HepG2 (cell line): ENCODE results near the gene LARP1B. TPM values are rescaled to one million over a fixed set of nuclear protein-coding genes. Genes with fewer than 3 reads are reported as not detected.
"Not testable (repeated sequence)": the region's sequence is repeated elsewhere in the genome, so short reads cannot be mapped to it uniquely, and the experiment has no call there.

ENCODE experiments used
- ATAC-seq: fragments of 200-7000 bp; cut with Tn5 transposase; 3 replicates; pipeline ENCODE4 v1.9.1; 2020; ENCODE audit warnings: mild to moderate bottlenecking, moderate library complexity
- BruUV-seq: library from RNA; stranded (reverse); fragments of 400-500 nt; replicated peaks from 2 replicates; lab custom pipeline; 2021; lab: Mats Ljungman, UMichigan
- CTCF ChIA-PET: fragments of 300-600 bp; formaldehyde crosslinking; extraction: SDS; loops from one replicate; lab custom pipeline; 2021; ENCODE audit warnings: low total read pairs, inconsistent platforms, low intra/inter-chr PET ratio; lab: Yijun Ruan, JAX
- POLR2A ChIA-PET: fragments of 350-600 bp; sonication (Branson Sonifier 250); formaldehyde crosslinking; loops from one replicate; lab custom pipeline; 2020; ENCODE audit warnings: antibody characterized with exemption, inconsistent platforms; lab: Yijun Ruan, JAX
- DNase-seq: peaks from one replicate; pipeline ENCODE4 v3.0.0-alpha.2; 2015; ENCODE audit warnings: low spot score
- FAIRE-seq: peaks from 3 replicates; lab custom pipeline; 2011; peaks lifted over from hg19 to GRCh38; lab: Jason Lieb, UNC
- H2AFZ ChIP-seq: one replicate; pipeline ENCODE4 v1.6.1; 2011; ENCODE audit warnings: low read length, inconsistent platforms
- H3K27ac ChIP-seq: fragments of 300-600 bp; 3 replicates; pipeline ENCODE4 v1.8.0; 2011; ENCODE audit warnings: mixed run types, mild to moderate bottlenecking, mixed read lengths, low read length, inconsistent platforms; ENCODE audit not compliant: insufficient read depth; ENCODE audit errors: extremely low read length
- H3K27me3 ChIP-seq, 2 experiments: fragments of 200-600 bp in 1 of 2; 2 replicates in 1 of 2; 3 replicates in 1 of 2; pipeline versions ENCODE4 v1.6.0 to v1.8.0; 2011; ENCODE audit warnings: low read length in 2 of 2, mild to moderate bottlenecking in 2 of 2, moderate library complexity in 2 of 2, inconsistent platforms in 1 of 2; ENCODE audit not compliant: insufficient read depth in 2 of 2, control insufficient read depth in 1 of 2
- H3K36me3 ChIP-seq, 2 experiments: fragments of 200-600 bp in 1 of 2; replicated peaks in 1 of 2; 2 replicates in 1 of 2; 3 replicates in 1 of 2; pipeline versions ENCODE4 v1.5.1 to v1.8.0; 2011; ENCODE audit warnings: low read length in 2 of 2, inconsistent platforms in 1 of 2; ENCODE audit not compliant: insufficient read depth in 2 of 2, control insufficient read depth in 1 of 2
- H3K4me1 ChIP-seq: 2 replicates; pipeline ENCODE4 v1.5.1; 2012; ENCODE audit warnings: low read length, inconsistent platforms; ENCODE audit not compliant: insufficient read depth
- H3K4me2 ChIP-seq: 2 replicates; pipeline ENCODE4 v1.6.0; 2011; ENCODE audit warnings: low read depth, low read length, inconsistent platforms
- H3K4me3 ChIP-seq, 3 experiments: fragments of 200-600 bp in 1 of 3; sonication (generic), shearing (Covaris generic) in 1 of 3; replicated peaks in 1 of 3; 2 replicates each; pipeline ENCODE4 v1.5.1; 2011 to 2016; ENCODE audit warnings: low read length in 3 of 3, inconsistent platforms in 2 of 3, low read depth in 2 of 3, mild to moderate bottlenecking in 2 of 3, control low read depth in 1 of 3, mixed read lengths in 1 of 3; ENCODE audit not compliant: insufficient read depth in 1 of 3
- H3K79me2 ChIP-seq: one replicate; pipeline ENCODE4 v1.6.1; 2011; ENCODE audit warnings: low read length, inconsistent platforms; ENCODE audit not compliant: insufficient read depth
- H3K9ac ChIP-seq: 2 replicates; pipeline ENCODE4 v1.6.0; 2011; ENCODE audit warnings: mild to moderate bottlenecking, low read depth, low read length, inconsistent platforms; ENCODE audit not compliant: insufficient read depth
- H3K9me3 ChIP-seq: 2 replicates; pipeline ENCODE4 v1.5.1; 2012; ENCODE audit warnings: mild to moderate bottlenecking, low read length
- H4K20me1 ChIP-seq: 2 replicates; pipeline ENCODE4 v1.6.0; 2011; ENCODE audit warnings: inconsistent platforms, mild to moderate bottlenecking, low read length, moderate library complexity; ENCODE audit not compliant: insufficient read depth
- KIAA2018 ChIP-seq: sonication (generic); formaldehyde crosslinking; IDR thresholded peaks from 2 replicates; pipeline ENCODE4 v1.5.0; 2020; ENCODE audit warnings: mild to moderate bottlenecking, missing genetic modification reagents, borderline replicate concordance
- WGBS: methylation state at CpG from one replicate; pipeline ENCODE4 v1.1.6; 2017; ENCODE audit warnings: low lambda C conversion rate; 5-methylcytosine and 5-hydroxymethylcytosine counted together
- in situ Hi-C: cut with HindIII; loops from 2 replicates; pipeline ENCODE4 v1.10.0; 2017; ENCODE audit warnings: low pct_unique_long_range_greater_than_20kb; ENCODE audit not compliant: extremely low pct_ligation_motif_present
- intact Hi-C: fragments of 100-400 bp; cut with micrococcal nuclease; formaldehyde crosslinking; loops from one replicate; pipeline ENCODE4 v1.10.0; 2022; ENCODE audit not compliant: unreplicated experiment
- polyA plus RNA-seq, 8 experiments: library from polyadenylated mRNA; depleted of rRNA in 3 of 8; stranded (reverse) in 7 of 8; unstranded in 1 of 8; fragments of >200 nt; fragmentation: Illumina TruSeq in 4 of 8; extraction: Trizol in 4 of 8; gene quantifications; 2 replicates each; pipeline versions ENCODE4 v1.2.1 to v1.2.3, GENCODE V29; 2011 to 2016; ENCODE audit warnings: low read depth in 4 of 8, missing spikeins in 1 of 8, mixed read lengths in 1 of 8; ENCODE audit not compliant: insufficient read depth in 1 of 8
- total RNA-seq, 5 experiments: library from RNA; depleted of rRNA; stranded (reverse); fragments of >200 nt; fragmentation: Illumina TruSeq; extraction: Trizol; gene quantifications; 2 replicates each; pipeline ENCODE4 v1.2.3, GENCODE V29; 2016; ENCODE audit warnings: low read depth in 1 of 5

LARP1B gene
- total and polyA plus RNA-seq, 2 of the 13 experiments (the other 11 are each of a cell fraction or from before 2014, with no cell fraction given), result 19.2 to 52.7 TPM

- H3K27ac ChIP-seq, result no peak overlapping the region
- peaks cover 17% of the 10 kb centered on the region for H3K9me3 ChIP-seq
- in situ Hi-C loops (no loop called here), intact Hi-C loops (no loop called here)
- no peaks in the 10 kb centered on the region for H3K79me2 ChIP-seq
- peaks cover 0 to 2% of the 10 kb centered on the region in 2 experiments; a peak in 2 of 5 replicates for H3K27me3 ChIP-seq
- TF ChIP-seq KIAA2018 (CRISPR knock-in tag), result no peak
- WGBS, result 3% methylated on average over 2 of the region's 2 CpGs
- H3K9ac ChIP-seq, result no peak overlapping the region
- DNase-seq (no peak), FAIRE-seq (no peak), ATAC-seq (no peak)
- H3K36me3 ChIP-seq, result no peaks in the 10 kb centered on the region
- peaks cover 18% of the 10 kb centered on the region for H3K4me1 ChIP-seq
- no peak overlapping the region for H3K4me3 ChIP-seq
- CTCF ChIA-PET, result no interaction called here
- no peak overlapping the region for H3K4me2 ChIP-seq
- no peak overlapping the region for H2AFZ ChIP-seq
- H4K20me1 ChIP-seq, result no peaks in the 10 kb centered on the region
- POLR2A ChIA-PET, result no interaction called here
- BruUV-seq, result no TSS peak
These were observed 183.3 kb downstream of the LARP1B start for GRCh38 chr4:128244379-128244778.

GRCh38 chr4:128245391-128245790, 184.3 kb downstream of the LARP1B start:
- FAIRE-seq, H4K20me1 ChIP-seq, H3K79me2 ChIP-seq, DNase-seq, H3K9ac ChIP-seq, BruUV-seq, in situ Hi-C loops, H3K36me3 ChIP-seq, H2AFZ ChIP-seq, H3K4me3 ChIP-seq, POLR2A ChIA-PET, CTCF ChIA-PET, H3K27me3 ChIP-seq, ATAC-seq, H3K27ac ChIP-seq, H3K4me2 ChIP-seq, intact Hi-C loops: not testable (repeated sequence)
- WGBS, result 38% methylated on average over 5 of the region's 5 CpGs
- Histone ChIP-seq H3K4me1 (peaks cover 18% of the 10 kb centered on the region), H3K9me3 (peaks cover 23% of the 10 kb centered on the region)
